WTC11 (cell line): ENCODE data around the gene HS3ST1.

Experiments
- ATF3 ChIP-seq: sonication (generic); formaldehyde crosslinking; conservative IDR thresholded peaks from 2 replicates; pipeline ENCODE4 v1.8.1; 2022; ENCODE audit warnings: mild to moderate bottlenecking, missing genetic modification reagents
- ATF6 ChIP-seq: sonication (generic); formaldehyde crosslinking; IDR thresholded peaks from 2 replicates; pipeline ENCODE4 v1.8.1; 2023; ENCODE audit warnings: mild to moderate bottlenecking, missing genetic modification reagents
- CREM ChIP-seq: sonication (generic); formaldehyde crosslinking; IDR thresholded peaks from 2 replicates; pipeline ENCODE4 v1.8.1; 2022; ENCODE audit warnings: mild to moderate bottlenecking, missing genetic modification reagents, moderate library complexity
- CTCF ChIP-seq: fragments of 200-600 bp; IDR thresholded peaks from 2 replicates; pipeline ENCODE4 v1.8.0; 2022; ENCODE audit warnings: antibody characterized with exemption
- E2F1 ChIP-seq: sonication (generic); formaldehyde crosslinking; IDR thresholded peaks from 2 replicates; pipeline ENCODE4 v1.8.0; 2022; ENCODE audit warnings: mild to moderate bottlenecking, missing genetic modification reagents
- FOXP1 ChIP-seq: sonication (generic); formaldehyde crosslinking; IDR thresholded peaks from 2 replicates; pipeline ENCODE4 v1.8.0; 2022; ENCODE audit warnings: missing genetic modification reagents, mild to moderate bottlenecking, moderate library complexity, borderline replicate concordance
- JUN ChIP-seq: sonication (generic); formaldehyde crosslinking; IDR thresholded peaks from 2 replicates; pipeline ENCODE4 v1.8.0; 2023; ENCODE audit warnings: mild to moderate bottlenecking, missing genetic modification reagents
- NR3C1 ChIP-seq: sonication (generic); formaldehyde crosslinking; conservative IDR thresholded peaks from 2 replicates; pipeline ENCODE4 v1.8.1; 2023; ENCODE audit warnings: low read depth, mild to moderate bottlenecking, missing genetic modification reagents
- SMAD3 ChIP-seq: sonication (generic); formaldehyde crosslinking; IDR thresholded peaks from 2 replicates; pipeline ENCODE4 v1.8.0; 2022; ENCODE audit warnings: missing genetic modification reagents, mild to moderate bottlenecking, borderline replicate concordance
- USF2 ChIP-seq: sonication (generic); formaldehyde crosslinking; IDR thresholded peaks from 2 replicates; pipeline ENCODE4 v1.8.1; 2023; ENCODE audit warnings: mild to moderate bottlenecking, missing genetic modification reagents, moderate library complexity

- TF ChIP-seq CTCF: no peak
- TF ChIP-seq NR3C1 (CRISPR knock-in tag): no peak
- TF ChIP-seq CREM: no peak
- TF ChIP-seq JUN: no peak
- no peak for TF ChIP-seq ATF3 (CRISPR knock-in tag)
- TF ChIP-seq SMAD3 (CRISPR knock-in tag): no peak
- TF ChIP-seq FOXP1: no peak
- no peak for TF ChIP-seq USF2
- no peak for TF ChIP-seq ATF6 (CRISPR knock-in tag)
- no peak for TF ChIP-seq E2F1 (CRISPR knock-in tag)
These were observed 23.0 kb upstream of the HS3ST1 start for GRCh38 chr4:11451716-11452115.
